Myocyte (in vitro differentiated cells): ENCODE measurements around the gene BICD1. TPM values are rescaled to one million over a fixed set of nuclear protein-coding genes. Genes with fewer than 3 reads are reported as not detected.
A peak's percentile ranks its signal among the peaks of the same experiment; 100 is the strongest.

Source experiments
- DNase-seq: peaks from one replicate; pipeline ENCODE4 v3.0.0-alpha.2; 2012; ENCODE audit warnings: low read depth
- total RNA-seq: library from RNA; depleted of rRNA; stranded (reverse); fragments of >200 nt; gene quantifications from 2 replicates; pipeline ENCODE4 v1.2.3, GENCODE V29; 2014

BICD1 gene
- total RNA-seq, 1 donor from 2014 or later = 10.8 TPM

GRCh38 chr12:32140877-32141276, 34.2 kb downstream of the BICD1 start:
- no peak for DNase-seq

GRCh38 chr12:32145096-32145495, 38.4 kb downstream of the BICD1 start:
- DNase-seq = no peak

- peak; percentile 66 for DNase-seq
These were observed 39.6 kb downstream of the BICD1 start for GRCh38 chr12:32146074-32146873.

- DNase-seq = no peak
These were observed 41.7 kb downstream of the BICD1 start for GRCh38 chr12:32148372-32148771.

- no peak for DNase-seq
These were observed 42.8 kb downstream of the BICD1 start for GRCh38 chr12:32149489-32149888.

GRCh38 chr12:32151086-32151485, 44.4 kb downstream of the BICD1 start:
- peak; percentile 41 for DNase-seq

GRCh38 chr12:32151552-32151951, 44.9 kb downstream of the BICD1 start:
- DNase-seq = no peak

GRCh38 chr12:32155041-32155440, 48.4 kb downstream of the BICD1 start:
- no peak for DNase-seq

- no peak for DNase-seq
These were observed 49.4 kb downstream of the BICD1 start for GRCh38 chr12:32155961-32156529.

- no peak for DNase-seq
These were observed 51.9 kb downstream of the BICD1 start for GRCh38 chr12:32158525-32158924.

- DNase-seq = peak; percentile 94
These were observed 52.7 kb downstream of the BICD1 start for GRCh38 chr12:32159381-32159780.

- peak; percentile 97 for DNase-seq
These were observed 53.3 kb downstream of the BICD1 start for GRCh38 chr12:32159925-32160324.

GRCh38 chr12:32161058-32161457, 54.4 kb downstream of the BICD1 start:
- DNase-seq = no peak

- DNase-seq = peak; percentile 18
These were observed 56.9 kb downstream of the BICD1 start for GRCh38 chr12:32163596-32163995.

GRCh38 chr12:32166510-32166909, 59.9 kb downstream of the BICD1 start:
- no peak for DNase-seq

GRCh38 chr12:32170437-32170998, 63.9 kb downstream of the BICD1 start:
- DNase-seq = no peak

- DNase-seq = peak; percentile 40
These were observed 64.6 kb downstream of the BICD1 start for GRCh38 chr12:32171211-32171610.

GRCh38 chr12:32176606-32177005, 70.0 kb downstream of the BICD1 start:
- DNase-seq = no peak

GRCh38 chr12:32178341-32179010, 71.8 kb downstream of the BICD1 start:
- peak; percentile 88 for DNase-seq

- no peak for DNase-seq
These were observed 72.4 kb downstream of the BICD1 start for GRCh38 chr12:32179011-32179395.

GRCh38 chr12:32181498-32182175, 75.0 kb downstream of the BICD1 start:
- DNase-seq = no peak
